EL (cell line): Measurements from ENCODE around the gene INO80D.
"Not testable (repeated sequence)": the region's sequence is repeated elsewhere in the genome, so short reads cannot be mapped to it uniquely, and the experiment has no call there.

ENCODE experiments used
- DNase-seq: peaks from one replicate; pipeline ENCODE4 v3.0.0-alpha.2; 2016

INO80D gene

DNA sequence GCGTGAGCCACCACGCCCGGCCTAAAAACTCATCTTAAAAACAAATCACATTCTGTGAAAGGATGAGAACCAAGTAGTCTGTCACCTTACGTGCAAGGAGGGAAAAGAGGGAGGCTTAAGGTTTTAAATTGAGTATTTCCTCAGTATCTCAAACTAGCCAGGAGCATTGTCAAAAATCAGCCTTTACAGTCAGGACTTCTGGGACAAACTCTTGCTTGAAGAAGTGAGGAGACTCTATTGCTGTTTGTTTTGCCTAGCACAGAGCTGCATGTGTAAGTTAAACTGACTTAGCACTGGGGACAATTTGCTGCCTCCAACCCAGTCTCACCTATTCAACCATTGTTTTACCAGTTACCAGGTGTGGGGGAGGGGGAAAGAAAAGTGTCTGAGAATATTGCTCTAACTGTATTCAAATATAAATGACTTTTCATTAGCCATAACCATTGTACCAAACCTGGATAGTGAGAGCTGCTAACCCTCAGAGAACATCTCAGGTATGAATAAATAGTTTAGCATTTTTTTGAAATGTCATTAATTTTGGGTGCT is 3.6 kb downstream of the INO80D start:
- DNase-seq: no peak

GRCh38 chr2:206080927-206081326 is 5.0 kb downstream of the INO80D start:
- no peak for DNase-seq

GRCh38 chr2:206079699-206080465 is 6.1 kb downstream of the INO80D start:
- no peak for DNase-seq

- not testable (repeated sequence) for DNase-seq
These were observed 8.1 kb downstream of the INO80D start for GRCh38 chr2:206077879-206078278.

GRCh38 chr2:206075113-206075512 is 10.9 kb downstream of the INO80D start:
- DNase-seq: no peak

DNA sequence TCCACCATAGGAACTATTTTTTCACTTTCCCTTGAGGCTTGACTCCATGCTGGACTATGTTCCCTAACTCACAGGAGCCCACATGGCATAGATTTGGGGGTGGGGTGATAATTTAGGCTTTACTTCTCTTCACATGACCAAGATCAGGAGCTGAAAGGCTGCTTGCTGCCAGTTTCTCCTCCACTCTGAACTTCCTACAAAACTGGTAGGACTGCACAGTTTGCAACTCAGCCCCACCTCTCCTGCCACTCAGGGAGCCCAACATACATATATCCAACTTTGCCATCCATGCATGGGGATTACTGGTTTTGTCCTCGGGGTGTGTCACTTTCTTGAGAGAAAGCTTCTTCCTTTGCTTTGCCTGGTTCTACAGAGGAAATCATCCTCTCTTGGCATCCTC is 14.2 kb downstream of the INO80D start:
- no peak for DNase-seq

- no peak for DNase-seq
These were observed 16.6 kb downstream of the INO80D start for GRCh38 chr2:206069417-206069816.

DNA sequence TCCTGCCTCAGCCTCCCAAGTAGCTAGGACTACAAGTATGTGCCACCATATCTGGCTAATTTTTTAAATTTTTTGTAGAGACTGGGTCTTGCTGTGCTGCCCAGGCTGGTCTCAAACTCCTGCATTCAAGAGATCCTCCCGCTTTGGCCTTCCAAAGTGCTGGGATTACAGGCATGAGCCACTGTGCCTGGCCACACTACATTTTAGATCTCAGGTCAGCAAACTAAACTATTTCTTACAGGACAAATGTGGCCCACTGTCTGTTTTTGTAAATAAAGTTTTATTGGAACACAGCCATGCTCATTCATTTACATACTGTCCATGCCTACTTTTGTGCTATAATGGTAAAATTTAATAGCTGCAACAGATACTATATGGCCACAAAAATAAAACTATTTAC is 17.8 kb downstream of the INO80D start:
- no peak for DNase-seq

DNA sequence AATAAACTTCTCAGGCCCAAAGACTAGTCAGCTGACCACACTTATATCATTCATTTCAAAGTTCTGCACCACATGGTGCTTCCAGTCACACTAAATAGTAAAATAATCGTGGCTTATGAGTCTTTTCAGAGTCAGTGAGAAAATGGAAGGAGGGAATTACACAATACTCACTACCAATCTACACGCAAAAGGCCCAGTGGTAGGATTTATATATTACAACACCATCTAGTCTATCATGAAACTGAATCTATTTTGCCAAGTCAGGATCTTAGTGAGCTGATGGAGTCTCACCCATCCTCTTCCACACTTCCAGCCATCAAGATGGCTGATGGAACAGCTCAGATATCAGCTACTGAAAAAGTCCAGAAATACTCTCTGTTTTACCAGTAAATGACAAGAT is 21.9 kb downstream of the INO80D start:
- no peak for DNase-seq

GRCh38 chr2:206063635-206064034 is 22.3 kb downstream of the INO80D start:
- no peak for DNase-seq

GRCh38 chr2:206062724-206063123 is 23.2 kb downstream of the INO80D start:
- no peak for DNase-seq

GRCh38 chr2:206056286-206056685 is 29.7 kb downstream of the INO80D start:
- DNase-seq: no peak

- DNase-seq: no peak
These were observed 31.0 kb downstream of the INO80D start for GRCh38 chr2:206054952-206055351.

DNA sequence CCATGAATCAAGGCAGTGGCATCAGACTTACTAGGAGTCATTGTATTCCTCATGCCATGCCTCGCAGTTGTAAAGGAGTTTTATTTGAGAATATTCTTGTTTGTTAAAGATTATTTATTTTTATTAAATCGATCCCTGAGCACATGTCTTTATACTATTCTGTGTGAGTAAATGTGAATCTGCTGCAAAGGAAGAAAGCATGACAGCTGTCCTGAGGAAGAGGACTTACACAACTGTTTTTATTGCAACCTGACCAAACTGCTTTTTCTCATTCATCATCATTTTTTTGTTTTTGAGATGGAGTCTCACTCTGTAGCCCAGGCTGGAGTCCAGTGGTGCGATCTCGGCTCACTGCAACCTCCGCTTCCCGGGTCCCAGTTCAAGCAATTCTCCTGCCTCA is 34.1 kb downstream of the INO80D start:
- no peak for DNase-seq

DNA sequence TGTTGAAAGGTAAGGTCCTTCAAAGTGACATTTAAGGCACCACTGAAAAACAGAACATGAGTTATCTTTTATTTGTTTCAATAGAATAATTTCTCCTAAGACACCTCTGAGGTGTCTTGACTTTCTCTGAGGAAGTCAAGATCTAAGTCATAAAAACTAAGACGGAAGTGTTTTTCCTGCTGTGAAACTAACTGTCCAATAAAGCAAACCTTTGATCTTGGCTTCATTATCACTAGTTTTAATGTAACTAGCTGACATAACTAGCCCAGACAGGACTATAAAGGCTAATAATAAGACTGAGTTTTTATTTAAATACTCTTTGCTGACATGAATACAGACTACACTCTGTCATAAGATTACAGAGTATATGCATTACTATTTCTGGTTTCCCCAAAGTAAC is 36.6 kb downstream of the INO80D start:
- DNase-seq: no peak

DNA sequence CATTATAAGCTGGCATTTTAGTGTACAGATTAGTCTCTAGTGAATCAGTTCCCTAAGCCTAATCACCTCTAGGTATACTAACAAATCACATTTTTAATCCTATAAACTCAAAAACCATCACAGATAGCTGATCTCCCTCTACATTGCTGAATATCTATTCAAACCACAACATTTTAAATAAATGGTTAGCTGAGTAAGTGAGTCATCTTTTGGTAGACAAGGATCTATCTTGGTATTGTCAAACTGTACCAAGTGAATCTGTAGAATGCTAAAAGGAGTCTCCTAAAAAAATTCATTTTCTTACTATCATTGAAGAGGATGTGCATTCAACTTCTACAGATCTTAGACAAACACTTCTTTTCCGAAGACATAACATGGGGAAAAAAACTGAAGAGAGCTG is 40.7 kb downstream of the INO80D start:
- DNase-seq: peak; percentile 31

DNA sequence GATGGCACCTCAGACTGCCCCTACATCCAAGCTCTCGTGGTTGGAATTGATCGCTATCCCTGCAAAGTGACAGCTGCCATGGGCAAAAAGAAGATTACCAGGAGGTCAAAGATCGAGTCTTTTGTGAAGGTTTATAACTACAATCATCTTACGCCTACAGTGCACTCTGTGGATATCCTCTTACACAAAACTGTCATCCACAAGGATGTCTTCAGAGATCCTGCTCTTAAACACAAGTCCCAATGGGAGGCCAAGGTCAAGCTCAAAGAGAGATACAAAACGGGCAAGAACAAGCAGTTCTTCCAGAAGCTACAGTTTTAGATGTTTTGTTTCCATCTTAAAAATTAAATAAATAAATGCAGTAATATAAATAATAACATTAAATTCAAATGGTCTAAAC is 45.4 kb downstream of the INO80D start:
- no peak for DNase-seq

DNA sequence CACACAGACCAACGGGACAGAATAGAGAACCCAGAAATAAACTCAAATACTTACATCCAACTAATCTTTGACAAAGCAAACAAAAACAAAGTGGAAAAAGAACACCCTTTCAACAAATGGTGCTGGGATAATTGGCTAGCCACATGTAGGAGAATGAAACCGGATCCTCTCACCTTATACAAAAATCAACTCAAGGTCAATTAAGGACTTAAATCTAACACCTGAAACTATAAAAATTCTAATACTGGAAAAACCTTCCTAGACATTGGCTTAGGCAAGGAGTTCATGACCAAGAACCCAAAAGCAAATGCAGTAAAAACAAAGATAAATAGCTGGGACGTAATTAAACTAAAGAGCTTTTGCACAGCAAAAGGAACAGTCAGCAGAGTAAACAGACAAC is 50.6 kb downstream of the INO80D start:
- not testable (repeated sequence) for DNase-seq

GRCh38 chr2:206033452-206033851 is 52.5 kb downstream of the INO80D start:
- not testable (repeated sequence) for DNase-seq

DNA sequence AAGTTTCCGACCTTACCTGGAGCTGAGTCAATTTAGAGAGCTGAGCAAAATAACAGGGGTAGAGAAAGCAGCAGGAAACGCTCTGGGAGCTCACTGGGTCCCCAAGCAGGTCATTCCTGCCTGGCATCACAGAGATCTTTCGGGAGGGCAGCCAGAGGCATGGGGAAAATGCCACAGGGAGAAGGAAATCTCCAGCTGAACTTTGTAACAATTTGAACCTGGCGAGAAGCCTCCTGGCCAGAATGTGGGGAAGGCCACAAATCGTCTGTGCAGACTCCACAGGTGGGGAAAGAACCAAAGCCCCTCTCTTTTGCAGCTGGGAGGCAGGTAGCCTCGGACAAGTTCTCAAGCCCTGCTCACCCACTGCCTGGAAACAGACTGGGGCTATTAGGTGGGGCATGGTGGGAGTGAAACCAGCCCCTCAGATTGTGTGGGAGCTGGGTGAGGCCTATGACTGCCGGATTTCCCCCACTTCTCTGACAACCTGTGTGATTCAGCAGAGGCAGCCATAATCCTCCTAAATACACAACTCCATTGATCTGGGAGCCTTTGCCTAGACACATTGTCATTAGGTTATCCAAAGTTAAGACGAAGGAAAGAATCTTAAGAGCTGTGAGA is 53.9 kb downstream of the INO80D start:
- no peak for DNase-seq

GRCh38 chr2:206031162-206031784 is 54.7 kb downstream of the INO80D start:
- DNase-seq: peak; percentile 25

GRCh38 chr2:206028101-206028500 is 57.9 kb downstream of the INO80D start:
- DNase-seq: no peak

- no peak for DNase-seq
These were observed 62.8 kb downstream of the INO80D start for GRCh38 chr2:206023183-206023582.

DNA sequence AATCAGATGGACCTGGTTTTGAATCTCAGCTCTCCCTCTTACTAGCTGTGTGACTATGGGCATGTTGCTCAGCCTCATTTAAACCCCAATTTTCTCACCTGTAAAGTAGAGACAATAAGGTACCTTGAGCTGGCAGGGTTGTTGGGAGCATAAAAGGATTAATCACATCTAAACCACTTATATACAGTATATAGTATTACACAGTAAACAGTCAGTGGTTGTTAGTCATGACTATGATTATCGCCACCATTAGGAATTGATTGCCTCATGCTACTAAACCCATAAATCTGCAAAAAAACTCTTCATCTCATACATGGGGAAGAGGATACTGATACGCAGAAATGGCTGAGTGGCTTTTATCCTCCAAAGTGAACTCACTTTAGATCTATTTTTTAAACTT is 65.8 kb downstream of the INO80D start:
- DNase-seq: no peak
